HG03108 (cell line): Measurements from ENCODE around the gene IQCH.
"Not testable (repeated sequence)": the region's sequence is repeated elsewhere in the genome, so short reads cannot be mapped to it uniquely, and the experiment has no call there.

ENCODE experiments used
- ATAC-seq: cut with Tn5 transposase; IDR thresholded peaks from one replicate; pipeline ENCODE4 v1.9.1; 2021; ENCODE audit warnings: moderate library complexity; ENCODE audit not compliant: unreplicated experiment

IQCH gene

GRCh38 chr15:67244971-67245478 is 9.6 kb upstream of the IQCH start:
- no peak for ATAC-seq

- ATAC-seq: not testable (repeated sequence)
Measured at GRCh38 chr15:67246606-67247005, 8.0 kb upstream of the IQCH start.

GRCh38 chr15:67248011-67248505 is 6.5 kb upstream of the IQCH start:
- no peak for ATAC-seq

GRCh38 chr15:67249830-67250229 is 4.8 kb upstream of the IQCH start:
- ATAC-seq: no peak

- no peak for ATAC-seq
Measured at GRCh38 chr15:67251318-67251717, 3.3 kb upstream of the IQCH start.

GRCh38 chr15:67253101-67253500 is 1.5 kb upstream of the IQCH start:
- no peak for ATAC-seq

- ATAC-seq: no peak
Measured at GRCh38 chr15:67253549-67254237, 893 bp upstream of the IQCH start.

- no peak for ATAC-seq
Measured at GRCh38 chr15:67256051-67256450, 1.5 kb downstream of the IQCH start.

GRCh38 chr15:67258412-67258811 is 3.8 kb downstream of the IQCH start:
- ATAC-seq: not testable (repeated sequence)

- no peak for ATAC-seq
Measured at GRCh38 chr15:67259379-67259778, 4.8 kb downstream of the IQCH start.

GRCh38 chr15:67259806-67260205 is 5.2 kb downstream of the IQCH start:
- ATAC-seq: no peak

- ATAC-seq: no peak
Measured at GRCh38 chr15:67266870-67267269, 12.3 kb downstream of the IQCH start.

- no peak for ATAC-seq
Measured at GRCh38 chr15:67267440-67267839, 12.9 kb downstream of the IQCH start.

GRCh38 chr15:67267951-67268941 is 13.7 kb downstream of the IQCH start:
- no peak for ATAC-seq

GRCh38 chr15:67274236-67274635 is 19.6 kb downstream of the IQCH start:
- no peak for ATAC-seq

- no peak for ATAC-seq
Measured at GRCh38 chr15:67276666-67277065, 22.1 kb downstream of the IQCH start.

- ATAC-seq: no peak
Measured at GRCh38 chr15:67280217-67280616, 25.6 kb downstream of the IQCH start.

GRCh38 chr15:67281714-67282113 is 27.1 kb downstream of the IQCH start:
- no peak for ATAC-seq

- not testable (repeated sequence) for ATAC-seq
Measured at GRCh38 chr15:67285625-67286024, 31.0 kb downstream of the IQCH start.

GRCh38 chr15:67286400-67286799 is 31.8 kb downstream of the IQCH start:
- ATAC-seq: not testable (repeated sequence)

GRCh38 chr15:67290319-67290718 is 35.7 kb downstream of the IQCH start:
- ATAC-seq: no peak

GRCh38 chr15:67296188-67296587 is 41.6 kb downstream of the IQCH start:
- no peak for ATAC-seq
